HS-27A (cell line): Measurements from ENCODE around the gene CEP170B.
A peak's percentile ranks its signal among the peaks of the same experiment; 100 is the strongest.
"Not testable (repeated sequence)": the region's sequence is repeated elsewhere in the genome, so short reads cannot be mapped to it uniquely, and the experiment has no call there.

Experiments used
- DNase-seq: peaks from one replicate; pipeline ENCODE4 v3.0.0-alpha.2; 2012; ENCODE audit warnings: low read depth, missing footprints

CEP170B gene

DNA sequence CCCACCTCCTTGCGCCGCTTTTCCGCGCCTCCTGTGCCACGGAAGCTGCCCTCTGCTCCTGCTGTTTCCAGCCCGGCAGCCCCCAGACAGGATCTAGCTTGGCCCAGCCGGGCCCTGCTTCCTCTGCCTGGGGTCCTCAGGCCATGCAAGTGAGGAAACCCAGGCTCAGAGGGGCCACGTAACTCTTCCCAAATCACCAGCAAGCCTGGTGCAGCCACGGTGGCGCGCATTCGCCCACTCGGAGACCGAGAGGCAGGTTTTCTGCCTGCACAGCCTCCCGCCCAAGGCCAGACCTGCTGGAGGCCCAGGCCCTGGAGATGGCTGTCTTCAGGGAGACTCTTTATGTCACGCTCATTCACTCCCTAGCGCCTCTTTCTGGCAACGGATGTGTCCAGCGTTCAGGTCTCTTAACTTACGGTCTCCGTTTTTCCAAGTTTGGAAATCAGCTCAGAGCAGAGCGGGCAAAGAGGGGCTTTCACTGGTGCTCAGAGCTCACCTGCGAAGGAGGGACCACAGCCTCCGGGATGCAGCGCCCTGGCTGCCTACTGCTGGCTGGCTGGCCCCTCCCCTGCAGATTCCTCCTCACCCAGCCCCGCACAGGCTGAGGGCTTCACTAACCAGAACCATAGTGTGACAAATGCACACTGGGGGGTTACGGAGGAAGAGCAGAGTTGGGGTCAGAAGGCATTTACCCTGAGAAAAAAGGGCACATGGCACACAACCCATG, 20.6 kb upstream of the CEP170B start:
- no peak for DNase-seq

DNA sequence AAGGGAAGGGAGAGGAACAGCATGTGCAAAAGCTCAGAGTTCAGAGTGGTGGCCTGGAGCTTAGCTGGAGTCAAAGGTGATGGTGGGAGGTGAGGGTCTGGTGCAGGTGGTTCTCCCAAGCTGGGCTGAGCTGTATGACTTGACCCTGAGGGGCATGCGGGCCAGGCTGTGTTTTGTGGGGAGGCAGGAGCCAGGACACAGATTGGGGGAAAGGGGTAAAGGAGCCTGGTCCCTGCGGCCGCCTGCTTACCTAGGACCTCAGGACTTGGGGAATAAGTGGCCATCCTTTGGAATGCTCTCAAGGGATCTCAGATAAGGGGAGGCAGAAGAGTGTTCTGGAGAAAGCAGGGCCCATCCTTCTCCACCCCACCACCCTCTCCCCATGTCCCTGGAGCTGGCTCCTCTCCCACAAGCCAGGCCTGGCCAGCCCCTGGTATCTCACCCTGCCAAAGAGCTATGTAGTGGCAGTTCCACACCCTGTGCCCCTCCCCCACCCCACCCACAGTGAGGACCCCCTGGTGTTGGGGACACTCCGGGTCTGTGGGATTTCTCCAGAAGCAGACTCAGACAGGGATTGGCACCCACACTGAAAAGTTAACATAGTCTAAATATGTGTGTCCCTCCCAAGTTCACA, 19.9 kb upstream of the CEP170B start:
- no peak for DNase-seq

DNA sequence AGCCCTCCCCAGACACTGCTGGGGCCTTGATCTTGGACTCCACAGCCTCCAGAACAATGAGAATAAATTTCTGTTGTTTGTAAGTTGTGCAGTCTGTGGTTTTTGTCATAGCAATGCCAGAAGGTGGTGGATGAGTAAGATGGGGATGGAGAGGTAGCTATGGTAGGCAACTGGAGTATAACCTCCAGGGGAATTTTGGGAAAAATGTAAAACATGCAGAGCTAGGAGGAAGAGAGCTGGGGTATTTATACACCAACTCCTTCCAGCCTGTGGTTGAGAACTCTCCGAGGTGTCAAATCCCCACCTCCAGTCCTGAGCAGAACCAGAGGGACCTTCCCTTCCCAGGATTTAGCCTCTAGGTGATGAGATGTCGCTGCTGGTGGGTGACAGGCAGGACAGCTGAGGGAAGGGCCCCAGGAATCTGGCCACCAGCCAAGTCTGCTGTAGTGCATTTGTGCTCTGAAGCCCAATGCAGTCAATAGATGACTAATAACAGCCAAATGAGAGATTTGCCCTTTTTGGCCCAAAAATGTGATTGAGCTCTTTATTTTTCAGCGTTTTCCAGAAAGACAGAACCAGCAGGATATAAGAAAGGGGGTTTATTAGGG, 19.1 kb upstream of the CEP170B start:
- no peak for DNase-seq

DNA sequence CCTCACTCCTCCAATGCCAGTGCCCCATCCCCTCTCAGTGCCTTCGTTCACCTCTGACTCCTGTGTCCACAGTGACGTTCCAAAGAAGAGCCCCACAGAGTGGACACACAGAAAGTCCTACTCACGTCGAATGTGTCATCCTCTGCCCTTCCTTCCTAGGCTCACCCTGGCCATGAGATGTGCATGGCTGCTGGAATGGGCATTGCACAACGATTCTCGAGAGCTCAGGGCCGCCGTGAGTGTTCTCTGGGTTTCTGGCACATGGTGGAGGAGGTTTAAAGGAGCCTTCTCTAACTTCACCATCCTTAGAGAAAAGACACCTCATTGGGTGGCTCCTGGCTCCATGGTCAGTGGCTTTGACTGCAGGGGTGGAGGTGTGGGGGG, 12.8 kb upstream of the CEP170B start:
- DNase-seq = no peak

DNA sequence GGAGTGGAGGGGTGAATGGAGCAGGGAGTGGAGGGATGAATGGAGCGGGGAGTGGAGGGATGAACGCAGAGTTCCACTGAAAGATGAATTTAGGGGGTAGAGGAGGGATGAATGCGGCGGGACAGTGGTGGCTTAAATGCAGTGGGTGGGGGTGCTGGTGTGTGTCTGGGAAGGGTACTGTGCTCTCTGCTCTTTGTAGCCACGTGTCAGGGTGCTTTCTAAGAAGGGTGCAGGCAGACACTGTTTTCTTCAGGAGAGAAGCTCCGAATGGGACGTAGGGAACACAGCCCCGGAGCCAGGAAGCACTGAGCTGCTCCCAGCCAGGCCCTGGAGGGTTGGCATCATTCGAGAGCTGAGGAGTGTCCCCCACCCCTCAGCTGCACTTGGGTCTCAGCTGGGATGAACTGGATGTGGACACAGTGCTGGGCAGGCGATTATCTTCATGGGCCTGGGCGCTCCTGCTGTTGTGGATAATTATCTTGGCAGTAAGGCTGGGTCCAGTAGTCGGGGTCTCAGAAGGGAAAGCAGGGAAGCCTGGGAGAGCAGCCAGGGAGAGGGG, 9.5 kb upstream of the CEP170B start:
- no peak for DNase-seq

DNA sequence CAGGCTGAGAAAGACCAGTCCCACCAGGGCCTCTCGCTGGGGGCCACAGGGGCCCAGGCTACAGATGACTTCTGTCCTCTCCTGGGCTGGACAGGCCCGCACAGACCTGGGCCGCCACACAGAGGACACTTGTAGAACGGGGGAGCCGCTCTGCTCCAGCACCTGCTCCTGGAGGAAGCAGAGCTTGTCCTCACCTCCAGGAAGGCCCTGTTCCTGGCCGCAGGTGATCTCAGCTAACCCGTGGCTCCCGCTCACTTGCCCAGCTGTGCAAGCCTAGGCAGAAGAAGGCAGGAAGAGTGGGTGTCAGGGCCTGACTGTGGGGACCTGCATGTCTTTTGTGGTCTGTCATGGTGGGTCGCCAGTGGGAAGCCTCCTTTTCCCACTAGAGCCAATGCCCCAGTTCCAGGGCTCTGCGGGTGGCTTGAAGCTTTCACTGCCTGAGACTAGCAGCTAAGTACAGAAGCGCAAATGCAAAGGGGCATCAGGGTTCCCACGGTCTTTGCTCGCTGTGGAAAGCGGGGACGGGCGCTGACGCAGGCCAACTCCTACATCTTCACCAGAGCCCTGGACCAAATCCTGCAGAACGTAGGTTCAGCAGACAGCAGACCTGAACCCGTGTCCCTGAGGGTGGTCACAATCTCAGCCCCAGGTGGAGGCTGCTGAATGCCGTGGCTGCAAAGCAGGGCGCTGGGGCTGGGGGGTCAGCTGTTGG, 8.8 kb upstream of the CEP170B start:
- DNase-seq = no peak

DNA sequence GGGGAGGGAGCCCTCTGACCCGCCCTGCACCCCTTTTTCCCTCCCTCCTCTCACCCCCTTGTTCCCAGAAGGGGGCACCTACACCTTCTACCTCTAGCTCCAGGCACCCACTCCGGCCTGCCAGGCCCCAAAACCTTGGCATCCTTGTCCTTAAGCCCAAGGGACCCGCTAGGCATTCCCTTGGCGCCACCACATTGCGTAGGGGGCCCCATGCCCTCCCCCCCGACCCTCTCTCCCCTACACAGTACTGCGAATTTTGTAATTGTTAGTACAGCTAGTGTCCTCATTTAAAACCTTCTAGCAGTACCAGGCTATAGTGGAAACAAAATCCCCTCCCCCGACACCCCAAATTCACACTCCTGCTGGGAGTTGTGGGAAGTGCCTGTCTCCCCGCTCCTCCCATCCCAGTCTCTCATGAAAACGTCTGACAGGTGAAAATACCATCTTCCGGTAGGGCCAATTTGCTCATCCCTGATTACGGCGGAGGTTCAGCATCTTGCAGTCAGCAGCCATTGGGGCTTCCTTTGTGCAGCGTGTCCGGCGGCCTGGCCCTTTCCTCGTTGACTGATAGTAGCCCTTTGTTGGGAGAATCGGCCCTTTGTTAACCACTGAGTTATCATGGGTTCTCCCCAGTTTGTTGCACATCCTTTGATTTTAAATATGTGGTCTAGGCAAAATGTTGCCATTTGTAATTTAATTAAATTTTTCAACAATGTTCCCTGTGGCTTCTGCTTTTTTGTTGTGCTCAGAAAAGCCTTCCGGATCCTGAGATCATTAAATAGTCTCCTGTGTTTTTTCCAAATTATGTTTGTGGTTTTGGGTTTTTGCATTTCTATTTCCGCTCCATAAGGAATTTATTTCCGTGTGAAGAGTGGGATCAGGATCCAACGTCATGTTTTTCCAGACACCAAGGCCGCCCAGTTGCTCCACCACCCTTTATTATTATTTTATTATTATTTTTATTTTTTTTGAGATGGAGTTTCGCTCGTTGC, 7.9 kb upstream of the CEP170B start:
- DNase-seq = no peak

DNA sequence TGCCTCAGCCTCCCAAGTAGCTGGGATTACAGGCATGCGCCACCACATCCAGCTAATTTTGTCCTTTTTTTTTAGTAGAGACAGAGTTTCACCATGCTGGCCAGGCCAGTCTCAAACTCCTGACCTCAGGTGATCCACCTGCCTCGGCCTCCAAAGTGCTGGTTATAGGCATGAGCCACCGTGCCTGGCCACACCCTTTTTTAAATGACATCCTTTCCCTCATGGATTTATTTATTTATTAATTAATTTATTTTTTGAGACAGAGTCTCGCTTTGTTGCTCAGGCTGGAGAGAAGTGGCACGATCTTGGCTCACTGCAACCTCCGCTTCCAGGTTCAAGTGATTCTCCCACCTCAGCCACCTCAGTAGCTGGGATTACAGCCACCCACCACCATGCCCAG, 7.1 kb upstream of the CEP170B start:
- DNase-seq = not testable (repeated sequence)

DNA sequence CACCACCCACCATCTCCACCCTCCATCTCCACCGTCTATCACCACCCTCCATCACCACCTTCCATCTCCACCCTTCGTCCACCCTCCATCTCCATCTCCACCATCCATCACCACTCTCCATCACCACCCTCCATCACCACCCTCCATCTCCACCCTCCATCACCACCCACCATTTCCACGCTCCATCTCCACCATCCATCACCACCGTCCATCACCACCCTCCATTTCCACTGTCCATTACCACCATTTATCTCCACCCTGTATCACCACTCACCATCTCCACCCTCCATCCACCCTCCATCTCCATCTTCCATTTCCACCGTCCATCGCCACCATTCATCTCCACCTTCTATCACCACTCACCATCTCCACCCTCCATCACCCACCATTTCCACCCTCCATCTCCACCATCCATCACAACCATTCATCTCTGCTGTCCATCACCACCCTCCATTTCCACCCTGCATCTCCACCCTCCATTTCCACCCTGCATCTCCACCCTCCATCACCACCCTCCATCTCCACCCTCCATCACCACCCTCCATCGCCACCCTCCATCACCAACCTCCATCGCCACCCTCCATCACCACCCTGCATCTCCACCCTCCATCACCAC, 6.1 kb upstream of the CEP170B start:
- DNase-seq = no peak

DNA sequence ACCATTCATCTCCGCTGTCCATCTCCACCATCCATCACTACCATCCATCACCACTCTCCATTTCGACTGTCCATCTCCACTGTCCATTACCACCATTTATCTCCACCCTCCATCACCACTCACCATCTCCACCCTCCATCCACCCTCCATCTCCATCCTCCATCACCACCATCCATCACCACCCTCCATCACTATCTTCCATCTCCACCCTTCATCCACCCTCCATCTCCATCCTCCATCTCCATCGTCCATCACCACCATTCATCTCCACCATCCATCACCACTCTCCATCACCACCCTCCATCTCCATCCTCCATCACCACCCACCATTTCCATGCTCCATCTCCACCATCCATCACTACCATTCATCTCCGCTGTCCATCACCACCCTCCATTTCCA, 5.2 kb upstream of the CEP170B start:
- DNase-seq = no peak

DNA sequence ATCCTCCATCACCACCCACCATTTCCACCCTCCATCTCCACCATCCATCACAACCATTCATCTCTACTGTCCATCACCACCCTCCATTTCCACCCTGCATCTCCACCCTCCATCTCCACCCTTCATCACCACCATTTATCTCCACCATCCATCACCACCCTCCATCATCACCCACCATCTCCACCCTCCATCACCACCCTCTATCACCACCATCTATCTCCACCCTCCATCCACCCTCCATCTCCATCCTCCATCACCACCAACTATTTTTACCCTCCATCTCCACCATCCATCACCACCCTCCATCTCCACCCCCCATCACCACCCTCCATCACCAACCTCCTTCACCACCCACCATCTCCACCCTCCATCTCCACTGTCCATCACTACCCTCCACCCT, 4.7 kb upstream of the CEP170B start:
- DNase-seq = no peak

DNA sequence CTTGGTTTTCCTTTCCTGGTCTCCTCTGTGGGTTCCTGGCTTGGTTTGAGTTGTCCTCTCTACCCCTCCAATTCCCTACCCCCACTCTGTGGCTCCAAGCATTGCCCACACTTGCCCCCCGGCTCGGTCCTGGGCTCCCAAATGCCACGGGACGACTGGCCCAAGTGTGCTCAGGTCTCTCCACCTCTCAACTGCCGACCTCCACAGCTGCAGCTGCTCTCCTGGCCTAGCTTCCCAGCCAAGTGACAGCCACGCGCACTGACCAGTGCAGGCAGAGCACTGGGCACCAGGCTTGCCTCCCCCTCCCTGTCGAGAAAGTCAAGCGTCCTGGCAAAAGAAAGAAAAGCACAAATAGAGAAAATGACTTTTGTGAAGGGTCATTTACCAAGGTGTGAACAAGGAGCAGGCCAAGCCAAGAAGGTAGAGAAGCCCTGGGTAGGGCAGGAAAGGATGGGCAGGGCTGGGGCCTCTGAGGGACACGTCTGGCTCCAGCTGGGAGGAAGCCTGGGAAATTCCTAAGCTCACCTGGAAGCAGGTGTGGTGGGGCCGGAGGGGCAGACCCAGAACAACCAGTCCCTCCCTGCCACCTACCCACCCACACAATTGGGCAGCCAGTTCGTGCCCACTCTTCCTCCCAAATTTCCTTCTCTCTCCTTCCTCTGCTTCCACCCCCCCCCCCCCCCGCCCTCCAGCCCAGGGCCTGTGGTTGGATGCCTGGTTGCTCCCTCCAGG, 1.8 kb upstream of the CEP170B start:
- no peak for DNase-seq

DNA sequence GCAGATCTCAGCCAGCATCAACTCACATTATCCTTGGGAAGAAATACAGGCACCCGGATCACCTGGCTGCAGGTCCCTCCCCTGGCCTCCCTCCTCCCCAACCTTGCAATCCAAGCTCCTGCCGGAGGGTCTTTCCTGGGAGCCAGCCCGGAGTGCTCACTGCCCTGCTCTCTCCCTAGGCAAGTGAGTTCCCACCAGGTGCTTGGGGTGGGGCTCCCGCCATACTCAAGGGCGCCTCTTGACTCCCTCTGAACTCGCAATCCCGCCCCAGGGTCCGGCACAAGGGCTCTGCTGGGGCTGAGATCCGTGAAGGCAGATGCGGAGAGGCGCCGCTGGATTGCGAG, 1.2 kb upstream of the CEP170B start:
- no peak for DNase-seq

DNA sequence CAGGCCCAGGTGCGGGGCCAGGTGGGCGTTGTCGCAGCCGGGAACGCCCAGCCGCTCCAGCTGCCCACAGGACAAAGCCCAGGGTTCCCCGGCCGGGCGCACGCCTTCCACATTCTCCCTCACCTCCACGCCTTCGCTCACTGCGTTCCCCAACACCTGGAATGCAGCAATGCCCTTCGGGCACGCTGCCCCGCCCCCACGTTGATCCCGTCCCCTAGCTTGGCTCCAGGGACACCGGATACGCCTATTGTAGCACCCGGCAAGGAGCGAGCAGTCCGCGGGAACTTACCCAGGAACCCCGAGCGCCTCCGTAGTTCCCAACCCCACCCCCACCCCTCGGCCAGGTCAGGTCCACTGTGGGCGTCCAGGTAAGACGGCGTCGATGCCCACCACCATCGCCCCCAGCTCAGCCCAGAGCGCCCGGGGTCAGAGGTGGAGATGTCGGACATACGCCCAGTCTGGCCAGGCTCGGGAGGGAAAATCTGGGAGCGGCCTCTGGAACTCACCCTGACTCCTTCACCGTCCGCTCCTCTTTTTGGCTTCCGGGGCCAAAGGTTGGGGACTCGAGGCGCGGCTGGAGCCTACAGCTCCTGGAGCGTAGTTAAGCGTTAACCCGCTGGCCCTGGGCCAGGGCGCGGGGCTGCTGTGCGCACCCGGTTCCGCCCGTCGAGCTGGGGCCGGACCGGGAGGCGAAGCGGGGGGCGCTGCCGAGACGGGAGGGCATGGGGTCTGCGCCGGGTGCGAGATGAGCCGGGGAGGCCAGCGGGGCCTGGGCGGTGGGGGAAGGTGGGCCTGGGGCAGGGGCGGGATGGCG, 594 bp upstream of the CEP170B start:
- no peak for DNase-seq

DNA sequence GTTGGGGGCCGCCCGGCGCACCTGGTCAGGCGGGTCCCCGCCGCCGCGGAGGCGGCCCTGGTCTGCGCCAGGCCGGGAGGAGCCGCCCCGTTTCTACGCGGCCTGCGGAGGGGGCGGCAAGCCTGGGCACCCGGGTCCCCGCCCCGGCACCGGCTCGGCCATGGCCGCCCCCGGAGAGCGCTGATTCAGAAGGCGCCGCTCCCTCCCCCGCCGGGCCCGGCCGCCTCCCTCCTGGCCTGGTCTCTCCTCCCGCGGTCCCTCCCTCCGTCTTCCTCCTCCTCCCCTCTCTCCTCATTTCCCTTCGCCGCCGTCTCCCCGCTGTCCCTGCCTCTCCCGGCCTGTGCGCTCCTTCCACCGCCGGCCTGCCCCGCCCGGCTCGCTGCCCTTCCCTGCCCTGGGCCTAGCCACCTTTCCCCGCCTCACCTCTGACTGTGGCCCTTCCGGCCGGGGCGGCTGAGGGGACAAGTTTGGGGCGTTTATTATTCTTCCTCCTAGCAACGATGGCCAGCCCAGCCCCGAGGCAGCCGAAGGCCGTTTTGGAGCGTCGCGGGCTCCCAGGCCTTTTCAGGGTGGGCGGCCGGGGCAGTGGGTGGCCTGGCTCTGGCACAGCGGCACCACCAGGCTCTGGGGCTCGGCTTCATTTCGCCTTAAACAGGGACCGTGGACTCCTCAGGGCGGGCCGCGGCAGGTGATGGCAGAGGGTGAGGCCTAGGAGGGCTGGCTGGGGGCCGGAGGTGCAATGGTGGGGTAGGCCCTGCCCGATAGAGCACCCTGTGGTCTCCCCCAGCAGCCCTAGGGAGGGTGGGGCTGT, 768 bp downstream of the CEP170B start:
- DNase-seq = peak; percentile 19

DNA sequence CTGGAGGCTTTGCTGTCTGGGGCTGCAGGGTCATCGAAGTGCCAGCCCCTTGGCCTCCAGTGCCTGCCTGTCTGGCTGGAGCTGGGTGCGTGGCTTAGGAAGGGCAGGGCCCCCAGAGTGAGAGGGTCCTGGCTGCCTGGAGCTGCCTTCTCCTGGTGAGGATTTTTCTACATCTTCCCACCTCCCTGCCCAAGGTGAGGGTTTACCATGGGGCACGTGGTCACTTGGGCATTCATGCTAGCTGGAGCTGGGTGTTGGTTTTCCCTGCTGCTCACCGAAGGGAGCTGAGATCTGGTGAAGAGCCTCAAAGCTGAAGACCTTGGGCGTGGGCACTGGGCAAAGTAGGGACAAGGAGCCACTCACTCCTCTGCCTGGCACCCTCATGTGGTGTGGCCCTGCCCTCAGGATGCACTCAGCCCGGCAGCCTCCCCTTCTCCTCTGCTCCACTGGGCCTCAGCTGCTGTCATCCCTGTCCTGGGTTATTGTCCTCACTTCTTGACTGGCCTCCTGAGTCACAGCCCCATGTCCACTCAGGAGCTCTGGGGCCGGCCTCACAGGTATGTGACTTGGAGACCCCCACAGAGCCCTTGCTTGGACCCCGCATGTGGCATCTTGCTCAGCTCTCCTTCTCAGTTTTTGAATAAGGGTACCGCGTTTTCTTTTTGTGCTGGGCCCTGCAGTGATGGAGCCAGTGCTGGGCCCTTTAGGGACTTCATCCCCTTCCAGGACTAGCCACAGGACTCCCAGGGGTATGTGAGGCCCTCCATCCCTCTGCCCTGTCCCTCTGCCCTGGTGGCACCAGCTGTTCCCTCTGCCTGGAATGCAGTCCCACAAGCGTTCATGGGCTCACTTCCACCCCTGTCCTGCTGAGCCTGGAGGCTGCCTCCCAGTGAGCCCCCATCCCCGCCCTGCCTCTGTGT, 1.6 kb downstream of the CEP170B start:
- no peak for DNase-seq

DNA sequence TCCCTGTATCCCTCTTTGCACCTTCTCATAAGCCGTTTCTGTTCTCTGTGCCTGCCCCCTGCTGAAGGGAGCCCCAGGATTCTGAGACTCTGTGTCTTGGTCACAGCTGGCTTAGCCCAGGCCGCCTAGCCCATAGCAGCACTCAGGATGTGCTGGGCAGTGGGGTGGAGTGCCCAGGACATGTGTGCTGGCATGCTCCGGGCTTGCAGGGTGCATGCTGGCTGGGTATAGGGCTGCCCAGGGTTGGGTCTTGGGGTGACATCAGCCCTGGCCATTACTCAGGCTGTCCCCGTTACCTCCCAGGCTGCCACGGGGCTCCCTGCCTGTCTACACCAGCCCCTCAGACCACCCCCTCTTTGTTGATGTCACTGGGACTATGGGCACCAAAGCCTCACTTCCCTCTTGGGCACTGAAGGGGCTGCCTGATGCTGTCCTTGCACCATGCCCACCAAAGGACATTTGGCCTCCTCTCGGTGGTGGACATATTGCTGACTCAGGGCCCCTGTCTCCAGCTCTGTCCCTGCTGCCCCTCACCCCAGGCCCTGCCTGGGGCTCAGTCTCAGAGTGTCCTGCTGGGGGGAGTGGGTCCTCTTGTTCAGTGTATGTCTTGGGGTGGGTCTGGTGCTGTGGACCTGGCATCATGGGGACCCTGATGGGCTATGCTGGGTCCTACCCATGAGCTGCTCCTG, 2.4 kb downstream of the CEP170B start:
- no peak for DNase-seq
